K562 (cell line): ENCODE measurements around the gene OARD1. TPM values are rescaled to one million over a fixed set of nuclear protein-coding genes. Genes with fewer than 3 reads are reported as not detected.
A peak's percentile ranks its signal among the peaks of the same experiment; 100 is the strongest.

Source experiments
- ATAC-seq: fragments of 200-7000 bp; cut with Tn5 transposase; 3 replicates; pipeline ENCODE4 v1.9.1; 2020; ENCODE audit warnings: moderate library complexity
- BruUV-seq: library from RNA; stranded (reverse); fragments of 400-500 nt; replicated peaks from 2 replicates; lab custom pipeline; 2021; lab: Mats Ljungman, UMichigan
- CTCF ChIA-PET: fragments of 300-600 bp; formaldehyde crosslinking; extraction: SDS; loops from one replicate; lab custom pipeline; 2021; ENCODE audit warnings: low intra/inter-chr PET ratio; lab: Yijun Ruan, JAX
- POLR2A ChIA-PET: fragments of 300-600, 350-650 bp; sonication (Branson Sonifier 250); formaldehyde crosslinking; extraction: SDS; loops from one replicate; lab custom pipeline; 2021; ENCODE audit warnings: antibody characterized with exemption, inconsistent platforms; lab: Yijun Ruan, JAX
- DNase-seq, 4 experiments: peaks; one replicate each; pipeline versions ENCODE4 v3.0.0 to v3.0.0-alpha.2; 2011 to 2018; ENCODE audit warnings: low spot score in 3 of 4, mixed read lengths in 3 of 4; ENCODE audit errors: extremely low read depth in 1 of 4
- FAIRE-seq: peaks from 2 replicates; lab custom pipeline; 2011; peaks lifted over from hg19 to GRCh38; lab: Jason Lieb, UNC
- H2AFZ ChIP-seq: 2 replicates; pipeline ENCODE4 v1.6.0; 2011; ENCODE audit warnings: low read depth, low read length, control low read depth, inconsistent platforms
- H3K27ac ChIP-seq: fragments of 200-600 bp; 3 replicates; pipeline ENCODE4 v1.8.0; 2011; ENCODE audit warnings: low read depth, mild to moderate bottlenecking, control low read depth, inconsistent platforms, low read length, moderate library complexity, mixed read lengths; ENCODE audit errors: extremely low read depth
- H3K27me3 ChIP-seq, 2 experiments: fragments of 300-600 bp in 1 of 2; 2 replicates in 1 of 2; 3 replicates in 1 of 2; pipeline versions ENCODE4 v1.6.0 to v1.8.0; 2011; ENCODE audit warnings: inconsistent platforms in 2 of 2, low read length in 2 of 2, mild to moderate bottlenecking in 1 of 2, mixed read lengths in 1 of 2, moderate library complexity in 1 of 2; ENCODE audit not compliant: control insufficient read depth in 2 of 2, insufficient read depth in 2 of 2
- H3K36me3 ChIP-seq: fragments of 300-600 bp; 3 replicates; pipeline ENCODE4 v1.8.0; 2011; ENCODE audit warnings: mild to moderate bottlenecking, low read length, inconsistent platforms; ENCODE audit not compliant: control insufficient read depth, insufficient read depth
- H3K4me1 ChIP-seq, 2 experiments: fragments of 200-600 bp in 1 of 2; replicated peaks in 1 of 2; 2 replicates in 1 of 2; 3 replicates in 1 of 2; pipeline versions ENCODE4 v1.5.1 to v1.8.0; 2011; ENCODE audit warnings: inconsistent platforms in 2 of 2, low read length in 2 of 2, mild to moderate bottlenecking in 1 of 2, mixed read lengths in 1 of 2, moderate library complexity in 1 of 2; ENCODE audit not compliant: control insufficient read depth in 2 of 2, insufficient read depth in 2 of 2
- H3K4me2 ChIP-seq: 2 replicates; pipeline ENCODE4 v1.6.1; 2011; ENCODE audit warnings: low read length, control low read depth, inconsistent platforms, mixed read lengths; ENCODE audit not compliant: insufficient read depth
- H3K4me3 ChIP-seq: fragments of 200-600 bp; sonication (generic), shearing (Covaris generic); 2 replicates; pipeline ENCODE4 v1.5.1; 2016; ENCODE audit warnings: control low read depth, inconsistent platforms
- H3K79me2 ChIP-seq: fragments of 200-600 bp; 3 replicates; pipeline ENCODE4 v1.8.0; 2011; ENCODE audit warnings: low read length, inconsistent platforms; ENCODE audit not compliant: control insufficient read depth, insufficient read depth
- H3K9ac ChIP-seq, 2 experiments: 2 replicates each; pipeline versions ENCODE4 v1.6.0 to v1.6.1; 2011; ENCODE audit warnings: low read depth in 2 of 2, low read length in 2 of 2, control low read depth in 1 of 2, inconsistent platforms in 1 of 2, mild to moderate bottlenecking in 1 of 2, mixed read lengths in 1 of 2; ENCODE audit not compliant: insufficient read depth in 1 of 2
- H3K9me1 ChIP-seq: one replicate; pipeline ENCODE4 v1.6.0; 2011; ENCODE audit warnings: inconsistent platforms, mild to moderate bottlenecking, low read length, moderate library complexity; ENCODE audit not compliant: control insufficient read depth, insufficient read depth
- H3K9me3 ChIP-seq: replicated peaks from 2 replicates; pipeline ENCODE4 v1.5.1; 2011; ENCODE audit warnings: low read depth, low read length, inconsistent platforms; ENCODE audit not compliant: control insufficient read depth, insufficient read depth
- H4K20me1 ChIP-seq: replicated peaks from 2 replicates; pipeline ENCODE4 v1.6.1; 2011; ENCODE audit warnings: low read length, inconsistent platforms, mixed read lengths; ENCODE audit not compliant: control insufficient read depth, insufficient read depth
- CEBPG ChIP-seq, 3 experiments: fragments of 200-800 bp in 1 of 3; sonication (Bioruptor generic) in 1 of 3; sonication (generic) in 1 of 3; formaldehyde crosslinking in 1 of 3; IDR thresholded peaks in 2 of 3; conservative IDR thresholded peaks in 1 of 3; 2 replicates each; pipeline versions ENCODE4 v1.6.1 to v1.8.0; 2016 to 2022; ENCODE audit warnings: missing compliant biosample characterization in 2 of 3, missing genetic modification characterization in 2 of 3, mild to moderate bottlenecking in 1 of 3, missing genetic modification reagents in 1 of 3
- CREB1 ChIP-seq, 2 experiments: sonication (generic) in 1 of 2; formaldehyde crosslinking in 1 of 2; IDR thresholded peaks; 2 replicates each; pipeline versions ENCODE4 v1.6.1 to v1.8.0; 2012 to 2022; ENCODE audit warnings: inconsistent platforms in 1 of 2, mild to moderate bottlenecking in 1 of 2, missing genetic modification reagents in 1 of 2, moderate library complexity in 1 of 2
- KLF1 ChIP-seq: fragments of 450-650 bp; IDR thresholded peaks from 2 replicates; pipeline ENCODE4 v1.6.1; 2016; ENCODE audit warnings: missing genetic modification characterization, missing compliant biosample characterization
- RBBP5 ChIP-seq: fragments of 200-600 bp; sonication (generic); IDR thresholded peaks from 2 replicates; pipeline ENCODE4 v1.6.1; 2012; ENCODE audit warnings: borderline replicate concordance, mild to moderate bottlenecking, low read length, control low read depth, inconsistent platforms; ENCODE audit not compliant: insufficient read depth, poor library complexity, severe bottlenecking
- SRF ChIP-seq, 2 experiments: fragments of 250-450, 450-650 bp in 1 of 2; sonication (Bioruptor Pico) in 1 of 2; sonication (generic) in 1 of 2; formaldehyde crosslinking; IDR thresholded peaks; 2 replicates each; pipeline versions ENCODE4 v1.5.0 to v1.5.1; 2020 to 2022; ENCODE audit warnings: mild to moderate bottlenecking in 1 of 2, missing genetic modification reagents in 1 of 2
- WGBS: fragments of 100-300 bp; shearing (Covaris generic); methylation state at CpG from one replicate; pipeline ENCODE4 v1.1.6; 2016; ENCODE audit warnings: low coverage, mixed read lengths; ENCODE audit not compliant: insufficient coverage; ENCODE audit errors: missing lambda C conversion rate; 5-methylcytosine and 5-hydroxymethylcytosine counted together
- in situ Hi-C: fragments of 300-500 bp; cut with MboI; formaldehyde crosslinking; loops from 4 replicates; pipeline ENCODE4 v1.15.0; 2018; ENCODE audit warnings: inconsistent platforms, mixed read lengths
- intact Hi-C: fragments of 100-400 bp; cut with micrococcal nuclease; formaldehyde crosslinking; loops from 2 replicates; pipeline ENCODE4 v1.14.2; 2022
- polyA plus RNA-seq, 8 experiments: library from polyadenylated mRNA; depleted of rRNA in 4 of 8; stranded (reverse) in 5 of 8; unstranded in 3 of 8; fragments of >200 nt; fragmentation: Nextera tagmentation in 2 of 8; fragmentation: Illumina TruSeq in 1 of 8; extraction: Ambion mirVana in 2 of 8; extraction: Trizol in 1 of 8; gene quantifications; 2 replicates each; pipeline versions ENCODE4 v1.2.1 to v1.2.3, GENCODE V29; 2011 to 2014; ENCODE audit warnings: inconsistent platforms in 1 of 8, missing spikeins in 1 of 8
- total RNA-seq, 7 experiments: library from RNA; depleted of rRNA in 6 of 7; stranded (reverse); fragments of >200 nt in 6 of 7; fragmentation: Illumina TruSeq in 2 of 7; extraction: Trizol in 2 of 7; gene quantifications; 2 replicates each; pipeline versions ENCODE4 v1.2.1 to v1.2.3, GENCODE V29; 2011 to 2021; ENCODE audit warnings: low replicate concordance in 1 of 7
- TF ChIP-seq, protein P1 (sequence below): fragments of 250-450 bp; sonication (Bioruptor Pico); IDR thresholded peaks from 2 replicates; pipeline ENCODE4 v1.4.0; 2020; ENCODE audit warnings: mild to moderate bottlenecking, moderate library complexity
- TF ChIP-seq, protein P2 (sequence below): fragments of 250-450 bp; sonication (Bioruptor Pico); IDR thresholded peaks from 2 replicates; pipeline ENCODE4 v1.5.0; 2021

Gene OARD1
- total and polyA plus RNA-seq, 9 of the 15 experiments (the other 6 are each of a cell fraction or from before 2014, with no cell fraction given) = 43.4 to 88.3 (median 61.1) TPM

GRCh38 chr6:41037107-41037900 lies 34.9 kb downstream of the OARD1 start:
- intact Hi-C loops = no loop called here
- 12% methylated on average over 13 of the region's 13 CpGs for WGBS
- Histone ChIP-seq H3K4me1 (peaks cover 4 to 9% of the 10 kb centered on the region in 2 experiments; a peak in 3 of 5 replicates), H3K4me2 (no peak overlapping the region), H3K36me3 (no peaks in the 10 kb centered on the region), H3K27me3 (peaks cover 0 to 13% of the 10 kb centered on the region in 2 experiments; a peak in 2 of 5 replicates), H4K20me1 (peaks cover 7% of the 10 kb centered on the region; the same call in 1 of the 2 replicates), H3K4me3 (no peak overlapping the region), H3K27ac (no peak overlapping the region), H3K9ac (no peak overlapping the region), H3K9me1 (peaks cover 3% of the 10 kb centered on the region)
- POLR2A ChIA-PET = interaction anchor here (0.6 to 1.4 kb wide), 3 partner anchors 9 to 38 kb away, joined by 3 to 5 read pairs (median 4); no protein-coding TSS in a partner anchor
- BruUV-seq = no TSS peak
- no peak for DNase-seq
- peak; percentile 62 for FAIRE-seq
- ATAC-seq = no peak
- CTCF ChIA-PET = interaction anchor here (1.7 kb wide), 1 partner anchor 29 kb away, joined by 5 read pairs; no protein-coding TSS in a partner anchor
- TF ChIP-seq SRF (CRISPR knock-in tag; IDR thresholded peaks at IDR 0.05) (no peak), RBBP5 (no peak), CREB1 (IDR thresholded peaks at IDR 0.05) (no peak), CREB1 (CRISPR knock-in tag; IDR thresholded peaks at IDR 0.05) (no peak), CEBPG (CRISPR knock-in tag; IDR thresholded peaks at IDR 0.05) (no peak), CEBPG (tag; conservative IDR thresholded peaks at IDR 0.05 in 1 of 2, IDR thresholded peaks at IDR 0.05 in 1 of 2) (no peak), KLF1 (no peak)
- TF ChIP-seq, protein P1, sequence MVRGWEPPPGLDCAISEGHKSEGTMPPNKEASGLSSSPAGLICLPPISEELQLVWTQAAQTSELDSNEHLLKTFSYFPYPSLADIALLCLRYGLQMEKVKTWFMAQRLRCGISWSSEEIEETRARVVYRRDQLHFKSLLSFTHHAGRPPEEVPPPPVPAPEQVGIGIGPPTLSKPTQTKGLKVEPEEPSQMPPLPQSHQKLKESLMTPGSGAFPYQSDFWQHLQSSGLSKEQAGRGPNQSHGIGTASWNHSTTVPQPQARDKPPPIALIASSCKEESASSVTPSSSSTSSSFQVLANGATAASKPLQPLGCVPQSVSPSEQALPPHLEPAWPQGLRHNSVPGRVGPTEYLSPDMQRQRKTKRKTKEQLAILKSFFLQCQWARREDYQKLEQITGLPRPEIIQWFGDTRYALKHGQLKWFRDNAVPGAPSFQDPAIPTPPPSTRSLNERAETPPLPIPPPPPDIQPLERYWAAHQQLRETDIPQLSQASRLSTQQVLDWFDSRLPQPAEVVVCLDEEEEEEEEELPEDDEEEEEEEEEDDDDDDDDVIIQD = no peak
- TF ChIP-seq, protein P2, sequence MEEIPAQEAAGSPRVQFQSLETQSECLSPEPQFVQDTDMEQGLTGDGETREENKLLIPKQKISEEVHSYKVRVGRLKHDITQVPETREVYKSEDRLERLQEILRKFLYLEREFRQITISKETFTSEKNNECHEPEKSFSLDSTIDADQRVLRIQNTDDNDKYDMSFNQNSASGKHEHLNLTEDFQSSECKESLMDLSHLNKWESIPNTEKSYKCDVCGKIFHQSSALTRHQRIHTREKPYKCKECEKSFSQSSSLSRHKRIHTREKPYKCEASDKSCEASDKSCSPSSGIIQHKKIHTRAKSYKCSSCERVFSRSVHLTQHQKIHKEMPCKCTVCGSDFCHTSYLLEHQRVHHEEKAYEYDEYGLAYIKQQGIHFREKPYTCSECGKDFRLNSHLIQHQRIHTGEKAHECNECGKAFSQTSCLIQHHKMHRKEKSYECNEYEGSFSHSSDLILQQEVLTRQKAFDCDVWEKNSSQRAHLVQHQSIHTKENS (CRISPR knock-in tag) = no peak
- TF ChIP-seq, all 486 proteins: peak for 0
- Histone ChIP-seq H3K9me3 (no peaks in the 10 kb centered on the region), H2AFZ (no peak overlapping the region), H3K79me2 (no peaks in the 10 kb centered on the region)
- in situ Hi-C loops = loop anchor here (25.0 kb wide), 1 partner anchor 1675 kb away; no protein-coding TSS in a partner anchor
